Esophagus squamous epithelium (tissue), 5 donors: ENCODE measurements around the gene TMEM223. TPM values are rescaled to one million over a fixed set of nuclear protein-coding genes. Genes with fewer than 3 reads are reported as not detected.
"Not testable (repeated sequence)": the region's sequence is repeated elsewhere in the genome, so short reads cannot be mapped to it uniquely, and the experiment has no call there.

ENCODE experiments used
- DNase-seq: peaks from one replicate; lab custom pipeline; 2025; lab: John Stamatoyannopoulos, UW
- H3K27ac ChIP-seq, 4 donors: fragments of 200-600 bp; sonication (generic); one replicate each; pipeline ENCODE4 v1.5.1; 2016 to 2019; ENCODE audit warnings: mild to moderate bottlenecking in 1 of 4
- H3K27me3 ChIP-seq, 4 donors: fragments of 200-600 bp; sonication (generic); 1 replicate in 3 of 4; 2 replicates in 1 of 4; pipeline versions ENCODE4 v1.5.1 to v1.6.0; 2017 to 2021; ENCODE audit warnings: antibody characterized with exemption in 1 of 4
- H3K36me3 ChIP-seq, 3 donors: fragments of 200-600 bp; sonication (generic); one replicate each; pipeline ENCODE4 v1.5.1; 2016 to 2019
- H3K4me1 ChIP-seq, 3 donors: fragments of 200-600 bp; sonication (generic); one replicate each; pipeline ENCODE4 v1.5.1; 2017 to 2019
- H3K4me3 ChIP-seq, 4 donors: fragments of 200-600 bp; sonication (generic); 1 replicate in 3 of 4; 2 replicates in 1 of 4; pipeline ENCODE4 v1.5.1; 2016 to 2019; ENCODE audit warnings: mild to moderate bottlenecking in 2 of 4, moderate library complexity in 1 of 4
- H3K9me3 ChIP-seq, 3 donors: fragments of 200-600 bp; sonication (generic); one replicate each; pipeline ENCODE4 v1.5.1; 2016 to 2019
- CTCF ChIP-seq, 6 experiments: fragments of 450-650 bp in 4 of 6; fragments of 200-600 bp in 2 of 6; sonication (generic) in 2 of 6; IDR thresholded peaks; one replicate each; pipeline ENCODE4 v1.5.1; 2016 to 2019; ENCODE audit warnings: antibody characterized with exemption in 6 of 6, mild to moderate bottlenecking in 4 of 6, moderate library complexity in 4 of 6
- POLR2A ChIP-seq, 4 donors: fragments of 450-650 bp; IDR thresholded peaks; one replicate each; pipeline ENCODE4 v1.6.1; 2017; ENCODE audit warnings: antibody characterized with exemption in 4 of 4, mild to moderate bottlenecking in 4 of 4, moderate library complexity in 3 of 4
- WGBS, 2 donors: methylation state at CpG; one replicate each; pipeline ENCODE4 v1.1.5; 2018; 5-methylcytosine and 5-hydroxymethylcytosine counted together
- intact Hi-C: fragments of 100-400 bp; cut with DNase I; formaldehyde crosslinking; loops from one replicate; pipeline ENCODE4 v1.15.0; 2022
- small RNA-seq, 4 donors: library from RNA; depleted of rRNA; stranded (forward); fragments of <200 nt; gene quantifications; one replicate each; pipeline ENCODE3, GENCODE V24; 2016
- total RNA-seq, 4 donors: library from RNA; depleted of rRNA; stranded (reverse); fragments of >200 nt; gene quantifications; one replicate each; pipeline ENCODE4 v1.1.0, GENCODE V29; 2016
- donor health status: DM: yes; HTN: yes; CAD: no.

The TMEM223 gene
- total RNA-seq, 4 donors from 2014 or later: 13.2 to 28.4 (median 22.0) TPM

GRCh38 chr11:62752994-62753735, 38.6 kb downstream of the TMEM223 start:
- WGBS, 2 donors: 60 to 68% methylated on average over 9 to 15 of the region's 15 CpGs
- H3K36me3 ChIP-seq: peaks cover 5 to 36% (median 6%) of the 10 kb centered on the region in 3 donors
- peaks cover 18 to 53% (median 19%) of the 10 kb centered on the region in 3 donors for H3K4me1 ChIP-seq
- DNase-seq: no peak
- H3K4me3 ChIP-seq: peak overlapping the region; percentile 58 to 91 (median 68)
- H3K27ac ChIP-seq: peak overlapping the region; percentile 88 to 97 (median 94)
- no peaks in the 10 kb centered on the region for H3K27me3 ChIP-seq
- TF ChIP-seq CTCF (IDR thresholded peaks at IDR 0.05) (no peak), POLR2A (IDR thresholded peaks at IDR 0.05) (no peak)
- intact Hi-C loops: no loop called here
- no peaks in the 10 kb centered on the region for H3K9me3 ChIP-seq

DNA sequence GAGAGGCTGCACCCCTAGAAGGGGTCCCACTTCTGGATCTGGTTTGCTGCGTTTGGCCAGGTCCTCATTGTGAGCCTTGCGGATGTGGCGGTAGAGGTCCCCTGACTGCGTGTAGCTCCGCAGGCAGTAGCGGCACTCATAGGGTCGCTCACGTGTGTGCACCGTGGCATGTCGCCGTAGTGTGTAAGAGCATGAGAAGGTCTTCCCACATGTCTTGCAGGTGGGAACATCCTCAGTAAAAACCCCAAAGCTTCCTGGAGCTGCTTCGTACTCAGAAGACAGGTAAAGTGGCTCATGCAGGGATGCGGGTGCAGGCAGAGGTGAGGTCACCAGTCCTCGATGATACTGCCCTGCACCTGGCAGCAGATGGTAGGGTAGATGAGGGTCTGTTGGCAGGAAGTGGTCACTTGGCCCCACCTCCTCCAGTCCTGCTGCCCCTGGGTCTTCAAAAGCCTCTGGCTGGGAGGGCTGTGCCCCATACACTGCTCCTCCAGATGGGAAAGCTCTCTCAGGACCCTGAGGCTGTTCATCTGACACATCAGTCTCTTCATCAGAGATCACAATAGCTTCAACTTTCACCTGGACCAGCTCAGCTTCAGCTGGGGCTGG, 39.5 kb downstream of the TMEM223 start:
- Histone ChIP-seq H3K9me3 (no peaks in the 10 kb centered on the region), H3K36me3 (peaks cover 5 to 36% (median 6%) of the 10 kb centered on the region in 3 donors), H3K4me1 (peaks cover 18 to 56% (median 19%) of the 10 kb centered on the region in 3 donors), H3K27ac (peak overlapping the region in 1 of 4 donors; percentile 95), H3K4me3 (no peak overlapping the region), H3K27me3 (no peaks in the 10 kb centered on the region)
- 90 to 100% methylated on average over 2 to 7 of the region's 14 CpGs for WGBS, 2 donors
- intact Hi-C loops: no loop called here
- DNase-seq: no peak
- TF ChIP-seq CTCF (IDR thresholded peaks at IDR 0.05) (no peak), POLR2A (IDR thresholded peaks at IDR 0.05) (no peak)

- 83 to 100% methylated on average over 2 to 4 of the region's 5 CpGs for WGBS, 2 donors
- peaks cover 18 to 59% (median 19%) of the 10 kb centered on the region in 3 donors for H3K4me1 ChIP-seq
- intact Hi-C loops, H3K27me3 ChIP-seq, DNase-seq, H3K9me3 ChIP-seq, H3K4me3 ChIP-seq, H3K27ac ChIP-seq: not testable (repeated sequence)
- H3K36me3 ChIP-seq: peaks cover 5 to 36% (median 6%) of the 10 kb centered on the region in 3 donors
These were observed 41.9 kb downstream of the TMEM223 start for GRCh38 chr11:62749931-62750330.

- peaks cover 4 to 42% (median 6%) of the 10 kb centered on the region in 3 donors for H3K4me1 ChIP-seq
- 44 to 49% methylated on average over 9 of the region's 9 CpGs for WGBS, 2 donors
- no peak for DNase-seq
- no peaks in the 10 kb centered on the region for H3K27me3 ChIP-seq
- intact Hi-C loops: no loop called here
- no peaks in the 10 kb centered on the region for H3K9me3 ChIP-seq
- H3K4me3 ChIP-seq: no peak overlapping the region
- peaks cover 5 to 31% (median 6%) of the 10 kb centered on the region in 3 donors for H3K36me3 ChIP-seq
- no peak overlapping the region for H3K27ac ChIP-seq
- no peak for TF ChIP-seq POLR2A (IDR thresholded peaks at IDR 0.05)
- no peak for TF ChIP-seq CTCF (IDR thresholded peaks at IDR 0.05)
These were observed 44.2 kb downstream of the TMEM223 start for GRCh38 chr11:62747475-62748160.

Small RNAs within 50 kb of the gene (small RNA-seq; reads per million reads assigned to genes)
- gene MIR6514 (0 to 0.27 (median 0.16) reads per million in 4 donors), gene RNU6-118P (0 reads per million in 4 donors)

Other genes with a start within 250 kb of the TMEM223 start
- 1,000 to 10,000 TPM in 2 of 4 donors, 100 to 1,000 TPM in 2; 695 to 1,250 (median 954) TPM for gene AHNAK, start 245.2 kb downstream of the TMEM223 start, total RNA-seq
- 1,000 to 10,000 TPM; 1,144 to 2,095 (median 1,685) TPM for gene EEF1G, start 218.1 kb downstream of the TMEM223 start, total RNA-seq
- 10 to 100 TPM in 1 of 4 donors, 1 to 10 TPM in 3; 5.0 to 12.7 (median 8.0) TPM for gene TUT1, start 200.5 kb downstream of the TMEM223 start, total RNA-seq
- gene MTA2, start 190.1 kb downstream of the TMEM223 start, total RNA-seq: 100 to 1,000 TPM; 103 to 132 (median 111) TPM
- 10 to 100 TPM; 34.7 to 58.6 (median 53.6) TPM for gene EML3, start 179.2 kb downstream of the TMEM223 start, total RNA-seq
- 10 to 100 TPM in 1 of 4 donors, 1 to 10 TPM in 3; 5.5 to 10.8 (median 7.2) TPM for gene ROM1, start 178.7 kb downstream of the TMEM223 start, total RNA-seq
- 10 to 100 TPM in 3 of 4 donors, 1 to 10 TPM in 1; 8.6 to 17.2 (median 12.9) TPM for gene B3GAT3, start 170.0 kb downstream of the TMEM223 start, total RNA-seq
- gene GANAB, start 145.4 kb downstream of the TMEM223 start, total RNA-seq: 10 to 100 TPM; 90.8 to 97.2 (median 95.0) TPM
- 10 to 100 TPM; 15.4 to 21.2 (median 19.0) TPM for gene INTS5, start 138.7 kb downstream of the TMEM223 start, total RNA-seq
- gene C11orf98, start 126.8 kb downstream of the TMEM223 start, total RNA-seq: 10 to 100 TPM; 36.0 to 53.4 (median 43.6) TPM
- 10 to 100 TPM in 2 of 4 donors, 1 to 10 TPM in 2; 1.1 to 10.5 (median 7.0) TPM for gene CSKMT, start 126.7 kb downstream of the TMEM223 start, total RNA-seq
- 10 to 100 TPM; 10.5 to 17.2 (median 12.2) TPM for gene UQCC3, start 120.3 kb downstream of the TMEM223 start, total RNA-seq
- gene LBHD1, start 119.7 kb downstream of the TMEM223 start, total RNA-seq: 1 to 10 TPM; 1.8 to 3.6 (median 2.5) TPM
- gene UBXN1, start 112.9 kb downstream of the TMEM223 start, total RNA-seq: 100 to 1,000 TPM in 1 of 4 donors, 10 to 100 TPM in 3; 67.3 to 148 (median 86.1) TPM
- gene LRRN4CL, start 102.5 kb downstream of the TMEM223 start, total RNA-seq: 10 to 100 TPM in 1 of 4 donors, 1 to 10 TPM in 2, under 1 TPM in 1; 0.27 to 12.0 (median 4.5) TPM
- 10 to 100 TPM; 25.7 to 69.4 (median 32.6) TPM for gene BSCL2, start 84.6 kb downstream of the TMEM223 start, total RNA-seq
- gene GNG3, start 84.3 kb downstream of the TMEM223 start, total RNA-seq: not detected
- 10 to 100 TPM; 14.4 to 33.0 (median 26.4) TPM for gene HNRNPUL2, start 64.5 kb downstream of the TMEM223 start, total RNA-seq
- 10 to 100 TPM in 3 of 4 donors, 1 to 10 TPM in 1; 9.6 to 21.3 (median 15.0) TPM for gene TTC9C, start 63.5 kb downstream of the TMEM223 start, total RNA-seq
- gene ZBTB3, start 37.8 kb downstream of the TMEM223 start, total RNA-seq: 1 to 10 TPM; 4.7 to 7.7 (median 6.9) TPM
- gene POLR2G, start 30.4 kb downstream of the TMEM223 start, total RNA-seq: 10 to 100 TPM; 26.5 to 61.2 (median 47.7) TPM
- 10 to 100 TPM; 11.5 to 40.2 (median 19.0) TPM for gene TAF6L, start 20.6 kb downstream of the TMEM223 start, total RNA-seq
- gene TMEM179B, start 4.6 kb downstream of the TMEM223 start, total RNA-seq: 10 to 100 TPM; 35.6 to 60.1 (median 43.3) TPM
- 10 to 100 TPM; 38.1 to 62.4 (median 44.4) TPM for gene NXF1, start 13.4 kb upstream of the TMEM223 start, total RNA-seq
- gene STX5, start 40.0 kb upstream of the TMEM223 start, total RNA-seq: 10 to 100 TPM; 23.0 to 34.7 (median 24.2) TPM
- not detected for gene TEX54, start 40.8 kb upstream of the TMEM223 start, total RNA-seq
- gene WDR74, start 47.6 kb upstream of the TMEM223 start, total RNA-seq: 10 to 100 TPM; 31.7 to 74.0 (median 44.3) TPM
- gene SLC3A2, start 88.9 kb upstream of the TMEM223 start, total RNA-seq: 100 to 1,000 TPM; 132 to 373 (median 153) TPM
- under 1 TPM in 2 of 4 donors, not detected in 2; 0.30 to 0.73 TPM for gene CHRM1, start 129.4 kb upstream of the TMEM223 start, total RNA-seq
- gene SLC22A6, start 193.0 kb upstream of the TMEM223 start, total RNA-seq: not detected
- gene SLC22A8, start 223.8 kb upstream of the TMEM223 start, total RNA-seq: not detected